Peyer's patch (tissue), 4 donors: ENCODE measurements around the gene TFPI.

Experiments used
- POLR2A ChIP-seq, 2 donors: fragments of 450-650 bp; IDR thresholded peaks; one replicate each; pipeline ENCODE4 v1.5.1; 2017; ENCODE audit warnings: antibody characterized with exemption in 2 of 2, mild to moderate bottlenecking in 2 of 2, moderate library complexity in 2 of 2
- TF ChIP-seq, protein P1 (sequence below), 6 experiments: fragments of 450-650 bp in 4 of 6; fragments of 200-600 bp in 2 of 6; sonication (generic) in 1 of 6; IDR thresholded peaks; one replicate each; pipeline ENCODE4 v1.5.1; 2017 to 2019; ENCODE audit warnings: antibody characterized with exemption in 6 of 6, mild to moderate bottlenecking in 3 of 6, moderate library complexity in 1 of 6

DNA sequence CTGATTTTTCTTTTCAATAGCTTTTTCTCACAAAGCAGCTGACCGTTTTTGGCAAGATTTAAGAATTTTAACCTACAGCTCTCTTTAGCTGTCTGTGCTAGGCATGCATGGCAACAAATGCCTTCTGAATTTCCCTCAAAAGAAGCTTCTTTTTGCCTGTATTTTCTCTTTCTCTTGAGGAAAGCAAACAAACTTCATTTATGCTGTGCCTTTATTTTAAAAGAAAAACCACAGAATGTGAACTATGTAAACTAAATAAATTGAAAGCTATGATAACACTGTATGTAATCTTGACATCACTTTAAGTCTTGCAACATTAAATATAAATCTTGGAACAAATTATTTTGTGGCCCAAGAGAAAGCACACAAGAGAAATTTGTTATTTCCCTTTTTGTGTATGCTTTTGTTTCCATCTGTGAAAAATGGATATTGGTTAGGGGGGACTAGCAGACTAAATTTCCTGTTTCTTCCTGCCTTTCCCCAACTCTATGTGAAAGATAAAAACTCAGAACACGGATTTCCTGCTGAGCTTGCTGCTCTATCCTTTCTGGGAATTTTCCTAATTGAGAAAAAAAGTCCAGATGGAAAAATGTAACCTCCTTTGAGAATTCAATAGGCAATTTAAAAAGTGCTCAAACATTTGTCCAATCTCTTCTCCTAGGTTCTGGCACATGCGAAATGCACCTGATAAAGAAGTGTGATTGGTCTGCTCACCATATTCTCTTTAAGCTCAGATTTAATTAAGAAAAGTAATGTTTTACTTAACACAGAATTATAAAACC, 20.9 kb upstream of the TFPI start:
- TF ChIP-seq, protein P1, sequence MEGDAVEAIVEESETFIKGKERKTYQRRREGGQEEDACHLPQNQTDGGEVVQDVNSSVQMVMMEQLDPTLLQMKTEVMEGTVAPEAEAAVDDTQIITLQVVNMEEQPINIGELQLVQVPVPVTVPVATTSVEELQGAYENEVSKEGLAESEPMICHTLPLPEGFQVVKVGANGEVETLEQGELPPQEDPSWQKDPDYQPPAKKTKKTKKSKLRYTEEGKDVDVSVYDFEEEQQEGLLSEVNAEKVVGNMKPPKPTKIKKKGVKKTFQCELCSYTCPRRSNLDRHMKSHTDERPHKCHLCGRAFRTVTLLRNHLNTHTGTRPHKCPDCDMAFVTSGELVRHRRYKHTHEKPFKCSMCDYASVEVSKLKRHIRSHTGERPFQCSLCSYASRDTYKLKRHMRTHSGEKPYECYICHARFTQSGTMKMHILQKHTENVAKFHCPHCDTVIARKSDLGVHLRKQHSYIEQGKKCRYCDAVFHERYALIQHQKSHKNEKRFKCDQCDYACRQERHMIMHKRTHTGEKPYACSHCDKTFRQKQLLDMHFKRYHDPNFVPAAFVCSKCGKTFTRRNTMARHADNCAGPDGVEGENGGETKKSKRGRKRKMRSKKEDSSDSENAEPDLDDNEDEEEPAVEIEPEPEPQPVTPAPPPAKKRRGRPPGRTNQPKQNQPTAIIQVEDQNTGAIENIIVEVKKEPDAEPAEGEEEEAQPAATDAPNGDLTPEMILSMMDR (IDR thresholded peaks at IDR 0.05): no peak
- no peak for TF ChIP-seq POLR2A (IDR thresholded peaks at IDR 0.05)
